Neuronal stem cell (in vitro differentiated cells): ENCODE measurements around the gene MTARC2.

Experiments used
- DNase-seq: peaks from one replicate; pipeline ENCODE4 v3.0.0-alpha.2; 2013; ENCODE audit warnings: low spot score
- H2AFZ ChIP-seq: one replicate; pipeline ENCODE4 v1.6.1; 2013; ENCODE audit warnings: mild to moderate bottlenecking, low read length, inconsistent platforms
- H2AK5ac ChIP-seq: 2 replicates; pipeline ENCODE4 v1.6.1; 2013; ENCODE audit warnings: low read depth, mild to moderate bottlenecking, inconsistent platforms, low read length, moderate library complexity, mixed read lengths
- H2BK120ac ChIP-seq: 2 replicates; pipeline ENCODE4 v1.6.1; 2013; ENCODE audit warnings: low read depth, mild to moderate bottlenecking, inconsistent platforms, low read length, moderate library complexity, mixed read lengths
- H2BK12ac ChIP-seq: one replicate; pipeline ENCODE4 v1.6.1; 2013; ENCODE audit warnings: low read length, inconsistent platforms
- H2BK15ac ChIP-seq: 2 replicates; pipeline ENCODE4 v1.6.1; 2013; ENCODE audit warnings: mild to moderate bottlenecking, low read length, inconsistent platforms, mixed read lengths
- H2BK5ac ChIP-seq: one replicate; pipeline ENCODE4 v1.6.1; 2013; ENCODE audit warnings: inconsistent platforms, mild to moderate bottlenecking, low read length, moderate library complexity
- H3K14ac ChIP-seq: one replicate; pipeline ENCODE4 v1.6.1; 2013; ENCODE audit warnings: low read length, inconsistent platforms
- H3K18ac ChIP-seq: 2 replicates; pipeline ENCODE4 v1.6.1; 2013; ENCODE audit warnings: low read length, inconsistent platforms
- H3K23ac ChIP-seq: 2 replicates; pipeline ENCODE4 v1.6.1; 2013; ENCODE audit warnings: low read depth, mild to moderate bottlenecking, mixed read lengths, low read length, inconsistent platforms; ENCODE audit not compliant: poor library complexity
- H3K27ac ChIP-seq: replicated peaks from 3 replicates; pipeline ENCODE4 v1.5.1; 2013; ENCODE audit warnings: low read length, inconsistent platforms
- H3K27me3 ChIP-seq, 3 experiments: 2 replicates each; pipeline ENCODE4 v1.6.1; 2013; ENCODE audit warnings: low read length in 3 of 3, mild to moderate bottlenecking in 2 of 3, inconsistent platforms in 1 of 3, low read depth in 1 of 3, mixed read lengths in 1 of 3, moderate library complexity in 1 of 3; ENCODE audit not compliant: control insufficient read depth in 3 of 3, insufficient read depth in 3 of 3
- H3K36me3 ChIP-seq, 2 donors: replicated peaks in 1 of 2; 2 replicates each; pipeline ENCODE4 v1.6.1; 2013; ENCODE audit warnings: low read length in 2 of 2; ENCODE audit not compliant: control insufficient read depth in 2 of 2, insufficient read depth in 2 of 2
- H3K4ac ChIP-seq: 2 replicates; pipeline ENCODE4 v1.6.1; 2013; ENCODE audit warnings: inconsistent platforms, mild to moderate bottlenecking, low read length, moderate library complexity
- H3K4me1 ChIP-seq, 2 donors: 1 replicate in 1 of 2; 2 replicates in 1 of 2; pipeline ENCODE4 v1.6.1; 2013; ENCODE audit warnings: low read length in 2 of 2, low read depth in 1 of 2; ENCODE audit not compliant: control insufficient read depth in 2 of 2, insufficient read depth in 1 of 2
- H3K4me2 ChIP-seq: one replicate; pipeline ENCODE4 v1.6.1; 2013; ENCODE audit warnings: mild to moderate bottlenecking, low read length, inconsistent platforms; ENCODE audit not compliant: insufficient read depth, poor library complexity, severe bottlenecking
- H3K4me3 ChIP-seq, 2 donors: 2 replicates each; pipeline ENCODE4 v1.5.1; 2013; ENCODE audit warnings: low read length in 2 of 2, mild to moderate bottlenecking in 2 of 2, inconsistent platforms in 1 of 2, moderate library complexity in 1 of 2
- H3K79me1 ChIP-seq: one replicate; pipeline ENCODE4 v1.6.1; 2013; ENCODE audit warnings: low read depth, mild to moderate bottlenecking, inconsistent platforms, low read length, moderate library complexity
- H3K9ac ChIP-seq: one replicate; pipeline ENCODE4 v1.6.1; 2013; ENCODE audit warnings: mild to moderate bottlenecking, low read depth, low read length, inconsistent platforms; ENCODE audit not compliant: poor library complexity
- H3K9me3 ChIP-seq, 2 donors: replicated peaks in 1 of 2; 2 replicates each; pipeline versions ENCODE3 to v1.6.1; 2013; ENCODE audit warnings: low read length in 2 of 2, mild to moderate bottlenecking in 2 of 2, inconsistent platforms in 1 of 2, low read depth in 1 of 2, mixed read lengths in 1 of 2, moderate library complexity in 1 of 2; ENCODE audit not compliant: control insufficient read depth in 2 of 2, insufficient read depth in 1 of 2
- H4K8ac ChIP-seq: one replicate; pipeline ENCODE4 v1.6.1; 2013; ENCODE audit warnings: low read depth, mild to moderate bottlenecking, inconsistent platforms, low read length, moderate library complexity
- H4K91ac ChIP-seq: one replicate; pipeline ENCODE4 v1.6.1; 2013; ENCODE audit warnings: low read length, low read depth, mild to moderate bottlenecking, inconsistent platforms; ENCODE audit not compliant: poor library complexity
- WGBS, 2 donors: extraction: QIAGEN DNeasy Blood & Tissue Kit; methylation state at CpG; one replicate each; pipeline ENCODE4 v1.1.7; 2013; ENCODE audit warnings: missing lambda C conversion rate in 2 of 2, mixed read lengths in 1 of 2; ENCODE audit not compliant: insufficient read length in 2 of 2, insufficient replicate concordance in 1 of 2; ENCODE audit errors: extremely low coverage in 2 of 2; 5-methylcytosine and 5-hydroxymethylcytosine counted together

The MTARC2 gene

DNA sequence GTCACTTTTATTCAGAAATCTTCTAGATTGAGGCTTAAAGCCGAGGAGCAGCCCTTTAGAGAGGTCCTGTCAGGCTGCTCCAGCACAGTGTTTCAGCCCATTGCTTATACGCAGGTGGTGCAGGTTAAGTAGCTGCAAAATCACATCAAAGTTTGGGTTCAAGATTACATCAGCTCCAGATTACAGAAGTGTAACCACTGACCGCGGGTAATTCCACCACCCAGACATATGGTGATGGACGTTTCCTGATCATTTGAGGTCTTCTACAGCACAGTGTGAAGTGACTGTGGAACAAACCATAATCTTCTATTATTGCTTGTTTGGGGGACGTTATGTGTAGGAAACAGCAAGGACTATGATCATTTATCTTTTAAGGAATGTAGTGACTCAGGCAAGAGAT, 46.1 kb upstream of the MTARC2 start:
- Histone ChIP-seq H4K8ac (no peak overlapping the region), H3K4me1 (peaks cover 0 to 3% of the 10 kb centered on the region in 2 donors), H2BK15ac (no peak overlapping the region), H4K91ac (no peak overlapping the region), H2BK120ac (no peak overlapping the region), H3K27me3 (peaks cover 0 to 20% (median 0%) of the 10 kb centered on the region in 3 experiments), H2BK12ac (no peak overlapping the region), H3K27ac (no peak overlapping the region), H2BK5ac (no peak overlapping the region), H3K36me3 (no peaks in the 10 kb centered on the region), H2AK5ac (no peak overlapping the region), H3K9ac (no peak overlapping the region), H3K79me1 (no peaks in the 10 kb centered on the region), H3K4me3 (no peak overlapping the region), H3K14ac (no peak overlapping the region), H2AFZ (no peak overlapping the region), H3K23ac (no peak overlapping the region), H3K4me2 (no peak overlapping the region), H3K18ac (no peak overlapping the region), H3K9me3 (no peaks in the 10 kb centered on the region), H3K4ac (no peak overlapping the region)
- no peak for DNase-seq
- WGBS, 2 donors, result no CpG with 5 or more reads among the region's 6 CpGs

DNA sequence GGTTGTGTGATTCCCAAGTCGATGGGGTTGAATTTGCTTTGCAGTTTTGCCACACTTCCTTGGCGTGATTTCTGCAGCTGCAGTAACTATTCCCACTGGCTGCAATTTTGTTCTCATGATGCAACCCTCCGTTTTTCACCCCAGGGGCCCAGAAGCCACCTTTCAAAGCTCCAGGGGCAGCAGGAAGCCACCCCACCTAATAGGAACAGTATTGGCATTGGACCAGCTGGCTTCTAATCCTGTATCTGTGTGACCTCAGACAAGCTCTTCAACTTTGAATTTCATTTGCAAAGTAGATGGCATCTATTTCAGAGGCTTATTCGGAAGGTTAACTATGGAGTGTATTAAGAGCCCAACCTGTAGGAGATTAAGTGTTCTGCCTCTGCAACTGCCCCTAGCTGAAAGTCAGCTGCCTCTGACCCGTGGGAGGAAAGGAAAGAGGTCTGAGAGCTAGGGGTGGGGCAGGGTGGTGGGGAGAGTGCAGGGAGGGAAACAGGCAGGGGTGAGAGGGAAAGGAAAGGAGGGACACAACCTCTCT, 45.3 kb upstream of the MTARC2 start:
- Histone ChIP-seq H3K36me3 (no peaks in the 10 kb centered on the region), H2BK12ac (no peak overlapping the region), H3K27me3 (peaks cover 0 to 20% (median 0%) of the 10 kb centered on the region in 3 experiments), H2BK15ac (no peak overlapping the region), H3K18ac (no peak overlapping the region), H2AK5ac (no peak overlapping the region), H3K79me1 (no peaks in the 10 kb centered on the region), H4K91ac (no peak overlapping the region), H3K4me2 (no peak overlapping the region), H2BK120ac (no peak overlapping the region), H2AFZ (no peak overlapping the region), H3K9ac (no peak overlapping the region), H3K4me1 (peaks cover 0 to 3% of the 10 kb centered on the region in 2 donors), H3K27ac (no peak overlapping the region), H3K23ac (no peak overlapping the region), H2BK5ac (no peak overlapping the region), H3K14ac (no peak overlapping the region), H3K4me3 (no peak overlapping the region), H4K8ac (no peak overlapping the region), H3K4ac (no peak overlapping the region), H3K9me3 (no peaks in the 10 kb centered on the region)
- WGBS, 2 donors, result no CpG with 5 or more reads among the region's 5 CpGs
- DNase-seq, result no peak

DNA sequence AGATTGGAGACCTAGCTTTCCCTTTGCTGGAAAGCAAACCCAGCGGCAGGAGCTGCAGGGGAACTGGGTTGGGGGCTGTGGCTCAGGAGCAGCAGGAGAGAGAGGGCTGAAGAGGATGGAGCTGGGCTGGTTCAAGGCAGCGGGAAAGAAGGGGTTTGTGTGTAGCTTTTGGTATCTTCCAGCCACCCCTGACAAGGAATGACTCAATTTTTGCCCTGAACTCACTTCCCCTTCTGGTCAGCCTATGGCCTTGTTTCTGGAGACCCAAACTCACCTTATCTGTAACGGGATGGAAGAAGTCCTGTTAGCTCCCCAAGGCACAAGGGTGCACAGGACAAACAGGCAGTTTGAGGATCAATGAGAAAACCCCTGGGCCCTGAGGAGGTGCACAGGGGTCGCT, 44.8 kb upstream of the MTARC2 start:
- no peak overlapping the region for H4K91ac ChIP-seq
- H2AK5ac ChIP-seq, result no peak overlapping the region
- H3K9me3 ChIP-seq, result no peaks in the 10 kb centered on the region
- peaks cover 0 to 19% (median 0%) of the 10 kb centered on the region in 3 experiments for H3K27me3 ChIP-seq
- peaks cover 0 to 3% of the 10 kb centered on the region in 2 donors for H3K4me1 ChIP-seq
- no peak overlapping the region for H3K4me2 ChIP-seq
- no peak overlapping the region for H3K4me3 ChIP-seq
- no peak overlapping the region for H2AFZ ChIP-seq
- no peak overlapping the region for H2BK5ac ChIP-seq
- H3K23ac ChIP-seq, result no peak overlapping the region
- H4K8ac ChIP-seq, result no peak overlapping the region
- H3K4ac ChIP-seq, result no peak overlapping the region
- DNase-seq, result no peak
- H2BK15ac ChIP-seq, result no peak overlapping the region
- no peak overlapping the region for H3K9ac ChIP-seq
- H3K18ac ChIP-seq, result no peak overlapping the region
- H3K36me3 ChIP-seq, result no peaks in the 10 kb centered on the region
- H2BK120ac ChIP-seq, result no peak overlapping the region
- no peak overlapping the region for H3K14ac ChIP-seq
- H3K27ac ChIP-seq, result no peak overlapping the region
- WGBS, 2 donors, result no CpG with 5 or more reads among the region's 4 CpGs
- H3K79me1 ChIP-seq, result no peaks in the 10 kb centered on the region
- H2BK12ac ChIP-seq, result no peak overlapping the region

DNA sequence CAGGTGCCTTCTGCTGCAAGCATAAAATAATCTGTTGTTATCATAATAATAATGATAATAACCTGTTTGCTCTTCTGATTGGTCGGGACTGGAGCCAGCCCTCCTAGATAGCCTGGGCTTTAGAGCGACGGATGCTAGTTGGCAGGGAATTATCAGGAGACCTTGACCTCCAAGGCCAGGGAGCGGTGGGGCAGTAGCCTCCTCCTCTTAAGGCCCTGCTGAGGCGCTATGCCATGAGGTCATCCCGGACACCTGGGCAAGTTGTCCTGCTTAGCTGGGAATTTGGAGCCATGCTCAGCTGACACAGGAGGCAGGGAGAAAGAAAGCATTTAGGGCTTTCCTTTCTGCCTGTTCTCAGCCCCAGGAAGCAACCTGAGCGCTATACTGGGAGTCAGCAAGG, 42.3 kb upstream of the MTARC2 start:
- no peaks in the 10 kb centered on the region for H3K9me3 ChIP-seq
- H3K4me1 ChIP-seq, result peaks cover 0 to 2% of the 10 kb centered on the region in 2 donors
- no peak overlapping the region for H3K23ac ChIP-seq
- no peaks in the 10 kb centered on the region for H3K36me3 ChIP-seq
- no peak overlapping the region for H2AFZ ChIP-seq
- no peak overlapping the region for H3K14ac ChIP-seq
- H3K79me1 ChIP-seq, result no peaks in the 10 kb centered on the region
- H4K8ac ChIP-seq, result no peak overlapping the region
- no peak overlapping the region for H2BK5ac ChIP-seq
- no peak overlapping the region for H3K4ac ChIP-seq
- no peak overlapping the region for H2AK5ac ChIP-seq
- DNase-seq, result no peak
- H2BK12ac ChIP-seq, result no peak overlapping the region
- H2BK120ac ChIP-seq, result no peak overlapping the region
- no peak overlapping the region for H3K9ac ChIP-seq
- H3K4me3 ChIP-seq, result no peak overlapping the region
- H3K27ac ChIP-seq, result no peak overlapping the region
- no peak overlapping the region for H4K91ac ChIP-seq
- H2BK15ac ChIP-seq, result no peak overlapping the region
- no peak overlapping the region for H3K4me2 ChIP-seq
- WGBS, 2 donors, result no CpG with 5 or more reads among the region's 7 CpGs
- no peak overlapping the region for H3K18ac ChIP-seq
- H3K27me3 ChIP-seq, result peaks cover 0 to 11% (median 0%) of the 10 kb centered on the region in 3 experiments
